ENCODE measurements around the gene CCDC33. TPM values are rescaled to one million over a fixed set of nuclear protein-coding genes. Genes with fewer than 3 reads are reported as not detected.

The CCDC33 gene
- total RNA-seq, 1 donor from 2014 or later, result 0.51 TPM

DNA sequence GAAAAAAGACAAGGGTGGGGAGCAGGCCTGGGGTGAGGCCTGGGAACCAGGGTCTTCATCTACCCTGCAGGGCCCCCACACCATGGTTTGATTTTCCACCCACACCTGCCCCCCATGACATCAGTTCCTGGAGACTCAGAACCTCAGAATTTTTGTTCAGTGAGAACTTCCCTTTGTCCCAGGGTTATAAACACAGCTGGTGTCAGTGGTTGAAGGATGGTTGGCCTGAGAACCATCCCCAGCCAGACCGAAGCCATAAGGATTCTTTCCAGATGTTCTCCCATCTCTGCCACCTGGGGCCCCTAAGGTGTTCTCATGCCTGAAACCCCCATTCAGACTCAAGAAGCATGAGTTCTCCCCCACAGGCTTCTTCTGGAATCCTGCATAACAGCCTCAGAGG, 16.6 kb downstream of the CCDC33 start:
- no peaks in the 10 kb centered on the region for H3K4me1 Mint-ChIP-seq (ENCODE audit: unreplicated experiment)
- no peaks in the 10 kb centered on the region for H3K36me3 Mint-ChIP-seq (ENCODE audit: low read depth, unreplicated experiment)
- DNase-seq (ENCODE audit: low spot score), result no peak
- H3K27ac Mint-ChIP-seq (ENCODE audit: unreplicated experiment), result no peak overlapping the region
- H3K9me3 Mint-ChIP-seq (ENCODE audit: unreplicated experiment), result no peaks in the 10 kb centered on the region
- H3K27me3 Mint-ChIP-seq (ENCODE audit: unreplicated experiment), result peaks cover 13% of the 10 kb centered on the region
- TF ChIP-seq, protein P1, sequence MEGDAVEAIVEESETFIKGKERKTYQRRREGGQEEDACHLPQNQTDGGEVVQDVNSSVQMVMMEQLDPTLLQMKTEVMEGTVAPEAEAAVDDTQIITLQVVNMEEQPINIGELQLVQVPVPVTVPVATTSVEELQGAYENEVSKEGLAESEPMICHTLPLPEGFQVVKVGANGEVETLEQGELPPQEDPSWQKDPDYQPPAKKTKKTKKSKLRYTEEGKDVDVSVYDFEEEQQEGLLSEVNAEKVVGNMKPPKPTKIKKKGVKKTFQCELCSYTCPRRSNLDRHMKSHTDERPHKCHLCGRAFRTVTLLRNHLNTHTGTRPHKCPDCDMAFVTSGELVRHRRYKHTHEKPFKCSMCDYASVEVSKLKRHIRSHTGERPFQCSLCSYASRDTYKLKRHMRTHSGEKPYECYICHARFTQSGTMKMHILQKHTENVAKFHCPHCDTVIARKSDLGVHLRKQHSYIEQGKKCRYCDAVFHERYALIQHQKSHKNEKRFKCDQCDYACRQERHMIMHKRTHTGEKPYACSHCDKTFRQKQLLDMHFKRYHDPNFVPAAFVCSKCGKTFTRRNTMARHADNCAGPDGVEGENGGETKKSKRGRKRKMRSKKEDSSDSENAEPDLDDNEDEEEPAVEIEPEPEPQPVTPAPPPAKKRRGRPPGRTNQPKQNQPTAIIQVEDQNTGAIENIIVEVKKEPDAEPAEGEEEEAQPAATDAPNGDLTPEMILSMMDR (IDR thresholded peaks at IDR 0.05; ENCODE audit: unreplicated experiment), result no peak
- H3K4me3 Mint-ChIP-seq (ENCODE audit: unreplicated experiment), result no peak overlapping the region

DNA sequence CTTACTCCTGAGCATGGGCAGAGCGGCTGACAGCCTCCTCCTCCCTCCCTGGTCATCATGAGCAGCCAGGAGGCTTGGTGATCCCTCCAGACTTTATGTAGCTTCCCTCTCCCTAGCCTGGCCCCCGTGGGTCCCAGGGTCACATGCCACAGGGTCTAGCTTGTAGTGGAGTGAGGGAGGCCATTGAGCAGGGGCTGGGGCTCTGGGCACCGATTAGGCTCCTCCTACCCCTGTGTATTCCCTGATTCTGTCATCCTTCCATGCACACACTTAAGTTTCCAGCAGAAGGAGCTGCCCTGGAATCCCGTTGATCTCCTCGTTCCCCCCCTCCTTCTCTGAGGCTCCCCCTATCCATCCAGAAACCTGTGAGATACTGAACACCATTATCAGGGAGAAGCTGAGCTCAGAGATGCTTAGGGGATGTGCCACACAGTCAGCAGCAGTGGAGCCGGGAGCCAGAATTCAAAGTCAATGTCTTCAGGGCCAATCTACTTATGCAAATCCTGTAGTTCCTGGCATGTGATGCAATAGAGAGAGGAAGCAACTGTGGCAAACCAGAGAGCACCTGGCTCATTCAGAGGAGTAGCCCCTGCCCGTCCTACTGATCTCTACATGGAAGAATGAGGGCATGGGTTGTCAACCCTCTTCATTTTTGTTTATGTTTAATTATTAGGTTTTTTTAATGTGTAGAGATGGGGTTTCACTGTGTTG, 17.2 kb downstream of the CCDC33 start:
- DNase-seq (ENCODE audit: low spot score), result no peak
- no peaks in the 10 kb centered on the region for H3K4me1 Mint-ChIP-seq (ENCODE audit: unreplicated experiment)
- H3K9me3 Mint-ChIP-seq (ENCODE audit: unreplicated experiment), result no peaks in the 10 kb centered on the region
- TF ChIP-seq, protein P1 (IDR thresholded peaks at IDR 0.05; ENCODE audit: unreplicated experiment), result no peak
- H3K27me3 Mint-ChIP-seq (ENCODE audit: unreplicated experiment), result peaks cover 13% of the 10 kb centered on the region
- no peak overlapping the region for H3K4me3 Mint-ChIP-seq (ENCODE audit: unreplicated experiment)
- H3K27ac Mint-ChIP-seq (ENCODE audit: unreplicated experiment), result no peak overlapping the region
- no peaks in the 10 kb centered on the region for H3K36me3 Mint-ChIP-seq (ENCODE audit: low read depth, unreplicated experiment)

DNA sequence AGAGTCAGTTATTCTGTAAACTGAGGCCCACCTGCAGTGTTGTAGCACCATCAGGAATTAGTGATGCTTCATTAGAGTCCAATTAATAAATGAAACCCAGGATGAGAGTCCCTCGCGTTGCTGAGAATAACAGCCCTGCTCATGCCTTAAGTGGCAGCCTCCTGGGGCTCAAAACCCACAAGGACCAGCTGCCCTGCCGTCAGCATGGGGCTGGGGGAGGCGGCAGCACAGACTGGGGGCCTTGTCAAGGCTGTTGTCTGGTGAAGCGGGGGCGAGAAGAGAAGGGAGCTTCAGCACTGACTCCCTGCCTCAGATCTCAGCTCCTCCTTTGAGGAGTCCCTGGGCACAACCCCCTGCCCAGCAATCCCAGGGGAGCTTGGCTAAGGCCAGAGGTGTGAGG, 21.0 kb downstream of the CCDC33 start:
- Mint-ChIP-seq H3K9me3 (ENCODE audit: unreplicated experiment) (no peaks in the 10 kb centered on the region), H3K4me1 (ENCODE audit: unreplicated experiment) (no peaks in the 10 kb centered on the region), H3K4me3 (ENCODE audit: unreplicated experiment) (no peak overlapping the region), H3K27me3 (ENCODE audit: unreplicated experiment) (peaks cover 16% of the 10 kb centered on the region), H3K36me3 (ENCODE audit: low read depth, unreplicated experiment) (no peaks in the 10 kb centered on the region), H3K27ac (ENCODE audit: unreplicated experiment) (no peak overlapping the region)
- TF ChIP-seq, protein P1 (IDR thresholded peaks at IDR 0.05; ENCODE audit: unreplicated experiment), result no peak
- no peak for DNase-seq (ENCODE audit: low spot score)

DNA sequence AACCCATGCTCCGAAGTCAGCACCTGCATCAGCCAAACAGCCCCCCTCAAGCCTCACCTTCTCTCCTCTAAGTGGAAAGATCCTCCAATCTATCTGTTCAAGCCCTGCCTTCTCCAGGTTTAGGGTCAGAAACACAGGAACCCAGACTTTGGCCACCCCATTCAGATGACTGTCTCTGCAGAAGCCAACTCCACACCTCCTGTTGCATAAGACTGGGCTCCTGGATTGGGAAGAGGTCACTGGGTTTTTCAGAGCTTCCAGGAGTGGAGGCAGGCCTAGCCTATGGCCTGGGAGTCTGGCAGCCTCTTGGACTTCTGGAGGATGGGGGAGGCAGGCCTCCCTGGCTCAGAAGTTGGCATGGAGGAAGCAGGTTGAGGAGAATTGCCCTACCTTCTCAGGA, 21.5 kb downstream of the CCDC33 start:
- Mint-ChIP-seq H3K9me3 (ENCODE audit: unreplicated experiment) (no peaks in the 10 kb centered on the region), H3K4me3 (ENCODE audit: unreplicated experiment) (no peak overlapping the region), H3K27me3 (ENCODE audit: unreplicated experiment) (peaks cover 16% of the 10 kb centered on the region), H3K36me3 (ENCODE audit: low read depth, unreplicated experiment) (no peaks in the 10 kb centered on the region), H3K4me1 (ENCODE audit: unreplicated experiment) (peaks cover under 1% of the 10 kb centered on the region), H3K27ac (ENCODE audit: unreplicated experiment) (no peak overlapping the region)
- no peak for DNase-seq (ENCODE audit: low spot score)
- TF ChIP-seq, protein P1 (IDR thresholded peaks at IDR 0.05; ENCODE audit: unreplicated experiment), result no peak

DNA sequence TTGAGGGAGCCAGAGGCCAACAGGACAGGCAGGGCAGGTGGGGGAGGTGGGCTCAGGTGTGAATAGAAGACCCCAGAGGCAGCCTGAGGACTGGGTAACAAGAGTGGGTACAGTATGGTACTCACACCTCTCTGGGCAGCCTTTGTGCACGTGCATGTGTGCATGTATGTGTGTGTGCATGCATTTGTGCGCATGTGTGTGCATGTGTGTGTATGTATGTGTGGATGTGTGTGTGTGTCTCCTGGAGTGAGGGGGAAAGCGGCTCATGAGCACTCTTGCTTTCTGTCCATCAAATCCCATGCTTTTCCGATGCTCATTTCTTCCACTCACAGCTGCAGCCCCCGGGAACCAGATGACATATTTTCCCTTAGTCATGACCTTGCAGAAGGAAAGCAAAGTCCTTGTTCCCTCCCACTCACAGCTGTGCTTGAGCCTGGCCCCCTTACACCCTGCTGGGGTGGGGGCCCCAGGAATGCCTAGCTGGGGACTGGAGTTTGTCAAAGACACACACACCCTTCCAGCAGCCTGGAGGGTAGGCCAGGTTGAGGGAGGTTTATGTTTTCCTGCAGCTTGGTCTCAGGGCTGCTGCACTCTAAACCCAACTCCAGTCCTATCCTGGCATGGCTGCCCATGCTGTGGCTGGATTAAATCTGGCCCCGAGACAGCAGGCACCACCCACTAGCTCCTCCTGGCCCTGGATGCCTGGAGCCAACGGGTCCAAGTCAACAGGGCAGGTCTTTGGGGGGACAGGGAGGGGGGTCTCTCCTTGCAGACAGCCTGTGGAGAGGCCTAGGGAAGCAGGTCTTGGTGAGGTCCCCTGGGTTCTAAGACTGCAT, 22.5 kb downstream of the CCDC33 start:
- Mint-ChIP-seq H3K4me3 (ENCODE audit: unreplicated experiment) (no peak overlapping the region), H3K9me3 (ENCODE audit: unreplicated experiment) (no peaks in the 10 kb centered on the region), H3K27me3 (ENCODE audit: unreplicated experiment) (peaks cover 17% of the 10 kb centered on the region), H3K36me3 (ENCODE audit: low read depth, unreplicated experiment) (no peaks in the 10 kb centered on the region), H3K4me1 (ENCODE audit: unreplicated experiment) (peaks cover 10% of the 10 kb centered on the region), H3K27ac (ENCODE audit: unreplicated experiment) (no peak overlapping the region)
- DNase-seq (ENCODE audit: low spot score), result no peak
- TF ChIP-seq, protein P1 (IDR thresholded peaks at IDR 0.05; ENCODE audit: unreplicated experiment), result no peak
